Choroid plexus epithelial cell (primary cell): ENCODE measurements around the gene RBM38.

Experiments
- DNase-seq: peaks from one replicate; pipeline ENCODE4 v3.0.0-alpha.2; 2010; ENCODE audit warnings: low read depth
- H3K4me3 ChIP-seq: 2 replicates; pipeline ENCODE4 v1.5.1; 2011; ENCODE audit warnings: low read depth, mild to moderate bottlenecking, control low read depth, low read length, moderate library complexity
- CTCF ChIP-seq: conservative IDR thresholded peaks from 2 replicates; pipeline ENCODE4 v1.5.1; 2011; ENCODE audit warnings: low read depth, mild to moderate bottlenecking, control low read depth, inconsistent platforms, low read length, moderate library complexity

RBM38 gene

GRCh38 chr20:57369596-57369995, 21.6 kb upstream of the RBM38 start:
- H3K4me3 ChIP-seq: no peak overlapping the region
- no peak for DNase-seq
- no peak for TF ChIP-seq CTCF

GRCh38 chr20:57370316-57370715, 20.9 kb upstream of the RBM38 start:
- no peak overlapping the region for H3K4me3 ChIP-seq

GRCh38 chr20:57371363-57371762, 19.8 kb upstream of the RBM38 start:
- no peak for TF ChIP-seq CTCF
- DNase-seq: no peak
- H3K4me3 ChIP-seq: no peak overlapping the region

More at GRCh38 chr20:57370316-57370715, 20.9 kb upstream of the RBM38 start:
- TF ChIP-seq CTCF: no peak
- DNase-seq: no peak

GRCh38 chr20:57372157-57372556, 19.0 kb upstream of the RBM38 start:
- no peak overlapping the region for H3K4me3 ChIP-seq
- DNase-seq: no peak
- no peak for TF ChIP-seq CTCF

GRCh38 chr20:57372581-57373350, 18.4 kb upstream of the RBM38 start:
- no peak for TF ChIP-seq CTCF
- DNase-seq: no peak
- H3K4me3 ChIP-seq: no peak overlapping the region

- no peak for DNase-seq
- TF ChIP-seq CTCF: no peak
- no peak overlapping the region for H3K4me3 ChIP-seq
Measured at GRCh38 chr20:57374343-57374930, 16.8 kb upstream of the RBM38 start.
